Muscle layer of colon (tissue), 2 donors: ENCODE results near the gene COA3.
A peak's percentile ranks its signal among the peaks of the same experiment; 100 is the strongest.

Experiments
- H3K27ac ChIP-seq: one replicate; pipeline ENCODE4 v1.7.0; 2013; ENCODE audit warnings: low read depth, mild to moderate bottlenecking, low read length, moderate library complexity
- H3K27me3 ChIP-seq, 2 donors: one replicate each; pipeline ENCODE4 v1.7.0; 2013; ENCODE audit warnings: low read length in 2 of 2, mild to moderate bottlenecking in 2 of 2; ENCODE audit not compliant: insufficient read depth in 2 of 2, control insufficient read depth in 1 of 2
- H3K36me3 ChIP-seq: one replicate; pipeline ENCODE4 v1.7.0; 2013; ENCODE audit warnings: mild to moderate bottlenecking, low read length; ENCODE audit not compliant: insufficient read depth
- H3K4me1 ChIP-seq: one replicate; pipeline ENCODE4 v1.7.0; 2013; ENCODE audit warnings: mild to moderate bottlenecking, low read length; ENCODE audit not compliant: insufficient read depth
- H3K4me3 ChIP-seq, 2 donors: one replicate each; pipeline ENCODE4 v1.7.0; 2013; ENCODE audit warnings: low read length in 2 of 2, low read depth in 1 of 2, mild to moderate bottlenecking in 1 of 2, moderate library complexity in 1 of 2
- H3K9ac ChIP-seq: one replicate; pipeline ENCODE4 v1.7.0; 2013; ENCODE audit warnings: low read length
- H3K9me3 ChIP-seq: one replicate; pipeline ENCODE4 v1.7.0; 2013; ENCODE audit warnings: mild to moderate bottlenecking, low read length
- donor health status: abdominal sarcoma.
- donor health status: Adenocarcinoma of cecum.

The COA3 gene, protein sequence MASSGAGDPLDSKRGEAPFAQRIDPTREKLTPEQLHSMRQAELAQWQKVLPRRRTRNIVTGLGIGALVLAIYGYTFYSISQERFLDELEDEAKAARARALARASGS

GRCh38 chr17:42798383-42799380 lies at the start of gene COA3, which contains the start of gene CNTD1:
TSS of gene COA3 (minus strand) at chr17:42798704. CDS start at chr17:42798681, 23 bp downstream.
TSS of gene CNTD1 (plus strand) at chr17:42798861. CDS start at chr17:42799068, 207 bp downstream.
- no peaks in the 10 kb centered on the region for H3K9me3 ChIP-seq
- H3K9ac ChIP-seq = peak within 1 kb of the TSS; percentile 88
- H3K4me1 ChIP-seq = peaks cover 21% of the 10 kb centered on the region
- no peaks in the 10 kb centered on the region for H3K27me3 ChIP-seq
- peaks cover 16% of the 10 kb centered on the region for H3K36me3 ChIP-seq
- H3K4me3 ChIP-seq = peak within 1 kb of the TSS; percentile 89 to 95
- H3K27ac ChIP-seq = peak within 1 kb of the TSS; percentile 82

DNA sequence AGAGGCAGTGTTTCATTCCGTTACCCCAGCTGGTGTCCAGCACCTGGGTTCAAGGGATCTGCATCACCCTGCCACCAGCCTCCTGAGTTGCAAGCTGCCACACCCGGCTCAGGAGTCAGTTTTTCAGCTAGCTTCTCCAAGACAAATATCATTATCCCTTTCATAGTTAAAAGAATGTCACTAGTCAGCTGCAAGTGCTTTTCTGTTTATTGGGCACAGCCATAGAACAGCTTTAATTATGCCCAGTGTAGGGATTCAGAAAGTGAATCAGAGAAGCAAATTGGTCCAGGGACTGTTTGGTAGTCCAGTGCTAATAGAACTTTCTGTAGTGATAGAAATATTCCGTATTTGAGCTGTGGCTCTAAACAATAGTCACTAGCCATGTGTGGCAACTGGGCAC lies 49.6 kb upstream of the COA3 start:
- Histone ChIP-seq H3K4me1 (peaks cover 22% of the 10 kb centered on the region), H3K9ac (no peak overlapping the region), H3K27ac (no peak overlapping the region), H3K36me3 (peaks cover 21% of the 10 kb centered on the region), H3K27me3 (no peaks in the 10 kb centered on the region), H3K9me3 (no peaks in the 10 kb centered on the region), H3K4me3 (no peak overlapping the region)

DNA sequence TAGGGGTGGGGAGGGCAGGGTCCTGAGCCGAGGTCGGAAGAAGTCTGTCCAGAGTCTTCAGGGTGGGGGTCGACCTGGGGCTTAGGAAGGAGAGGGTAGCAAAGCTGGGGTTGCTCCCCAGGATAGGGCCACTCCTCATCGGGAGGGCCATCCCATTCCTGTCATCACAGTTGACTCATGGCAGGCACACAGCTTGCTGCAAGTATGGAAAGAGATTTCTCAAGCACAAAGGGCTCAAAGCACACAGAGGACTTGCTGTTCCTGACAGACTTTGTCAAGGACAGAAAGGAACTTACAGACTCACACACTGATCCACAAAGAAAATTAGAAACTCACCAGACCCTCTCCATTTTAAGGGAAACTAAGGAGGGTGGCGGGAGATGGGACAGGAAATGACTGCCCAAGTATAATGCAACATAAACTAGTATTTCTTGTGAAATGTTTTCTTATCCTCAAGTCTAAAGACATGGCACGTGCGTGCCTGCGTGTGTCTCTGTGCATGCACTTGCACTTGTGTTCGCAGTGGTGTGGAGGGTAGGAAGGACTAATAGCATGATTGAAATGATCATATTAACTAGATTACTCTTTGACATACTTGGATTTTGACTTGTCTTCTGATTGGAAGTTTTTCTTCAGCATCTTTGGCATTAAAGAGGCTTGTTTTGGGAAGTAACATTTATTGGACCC lies 48.2 kb upstream of the COA3 start:
- H3K27me3 ChIP-seq = no peaks in the 10 kb centered on the region
- H3K9ac ChIP-seq = no peak overlapping the region
- no peak overlapping the region for H3K27ac ChIP-seq

GRCh38 chr17:42845918-42846593 lies 47.6 kb upstream of the COA3 start:
- no peak overlapping the region for H3K4me3 ChIP-seq
- H3K9ac ChIP-seq = no peak overlapping the region
- no peak overlapping the region for H3K27ac ChIP-seq
- H3K36me3 ChIP-seq = peaks cover 42% of the 10 kb centered on the region
- H3K9me3 ChIP-seq = no peaks in the 10 kb centered on the region
- peaks cover 22% of the 10 kb centered on the region for H3K4me1 ChIP-seq
- H3K27me3 ChIP-seq = no peaks in the 10 kb centered on the region

More for the DNA sequence above, 48.2 kb upstream of the COA3 start:
- peaks cover 35% of the 10 kb centered on the region for H3K36me3 ChIP-seq
- H3K9me3 ChIP-seq = no peaks in the 10 kb centered on the region
- H3K4me3 ChIP-seq = no peak overlapping the region
- H3K4me1 ChIP-seq = peaks cover 22% of the 10 kb centered on the region

GRCh38 chr17:42845556-42845917 lies 47.0 kb upstream of the COA3 start:
- H3K4me1 ChIP-seq = peaks cover 22% of the 10 kb centered on the region
- peaks cover 43% of the 10 kb centered on the region for H3K36me3 ChIP-seq
- no peak overlapping the region for H3K27ac ChIP-seq

GRCh38 chr17:42844761-42845555 lies 46.5 kb upstream of the COA3 start:
- Histone ChIP-seq H3K9ac (no peak overlapping the region), H3K27me3 (no peaks in the 10 kb centered on the region), H3K27ac (no peak overlapping the region), H3K36me3 (peaks cover 43% of the 10 kb centered on the region), H3K4me3 (no peak overlapping the region), H3K9me3 (no peaks in the 10 kb centered on the region), H3K4me1 (peaks cover 18% of the 10 kb centered on the region)

More at GRCh38 chr17:42845556-42845917, 47.0 kb upstream of the COA3 start:
- no peaks in the 10 kb centered on the region for H3K9me3 ChIP-seq
- H3K4me3 ChIP-seq = no peak overlapping the region
- H3K9ac ChIP-seq = no peak overlapping the region
- no peaks in the 10 kb centered on the region for H3K27me3 ChIP-seq

- peaks cover 11% of the 10 kb centered on the region for H3K4me1 ChIP-seq
- no peak within 1 kb of the TSS for H3K9ac ChIP-seq
- peaks cover 48% of the 10 kb centered on the region for H3K36me3 ChIP-seq
- no peaks in the 10 kb centered on the region for H3K9me3 ChIP-seq
- no peak within 1 kb of the TSS for H3K27ac ChIP-seq
- no peaks in the 10 kb centered on the region for H3K27me3 ChIP-seq
- H3K4me3 ChIP-seq = no peak within 1 kb of the TSS
Measured at GRCh38 chr17:42844271-42844670, 45.8 kb upstream of the COA3 start, which contains the start of gene AOC2. TSS of gene AOC2 (plus strand) at chr17:42844580. CDS start at chr17:42844627, 47 bp downstream.

DNA sequence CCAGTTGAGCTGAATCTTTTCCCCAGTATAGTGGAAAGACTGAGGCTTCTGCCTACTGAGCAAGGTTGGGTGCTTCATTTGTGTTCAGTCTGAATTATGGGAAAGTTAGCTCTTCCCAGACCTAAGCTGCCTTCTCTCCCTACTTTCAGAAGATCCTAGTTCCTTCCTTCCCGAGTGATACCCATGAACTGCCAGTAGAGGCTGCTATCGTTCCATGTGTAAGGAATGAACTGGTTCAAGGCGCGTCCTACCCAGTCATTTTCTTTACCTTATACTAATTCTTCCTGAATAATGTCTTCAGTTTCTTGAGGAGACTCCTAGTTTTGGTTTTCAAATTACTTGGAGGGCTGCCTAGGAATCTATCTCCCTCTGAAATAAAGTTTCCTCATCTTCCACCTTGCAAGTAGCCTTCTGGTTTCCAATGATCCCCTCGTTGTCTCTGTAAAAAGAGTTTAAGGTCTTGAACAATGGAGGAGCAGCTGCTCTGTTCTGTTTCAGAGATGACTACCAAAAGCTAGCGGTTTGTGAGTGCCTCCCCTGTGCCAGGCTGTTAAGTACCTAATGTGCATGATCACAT lies 44.9 kb upstream of the COA3 start:
- H3K9me3 ChIP-seq = no peaks in the 10 kb centered on the region
- H3K4me1 ChIP-seq = peaks cover 9% of the 10 kb centered on the region
- H3K4me3 ChIP-seq = no peak overlapping the region
- no peaks in the 10 kb centered on the region for H3K27me3 ChIP-seq
- no peak overlapping the region for H3K9ac ChIP-seq
- peaks cover 56% of the 10 kb centered on the region for H3K36me3 ChIP-seq
- H3K27ac ChIP-seq = no peak overlapping the region

DNA sequence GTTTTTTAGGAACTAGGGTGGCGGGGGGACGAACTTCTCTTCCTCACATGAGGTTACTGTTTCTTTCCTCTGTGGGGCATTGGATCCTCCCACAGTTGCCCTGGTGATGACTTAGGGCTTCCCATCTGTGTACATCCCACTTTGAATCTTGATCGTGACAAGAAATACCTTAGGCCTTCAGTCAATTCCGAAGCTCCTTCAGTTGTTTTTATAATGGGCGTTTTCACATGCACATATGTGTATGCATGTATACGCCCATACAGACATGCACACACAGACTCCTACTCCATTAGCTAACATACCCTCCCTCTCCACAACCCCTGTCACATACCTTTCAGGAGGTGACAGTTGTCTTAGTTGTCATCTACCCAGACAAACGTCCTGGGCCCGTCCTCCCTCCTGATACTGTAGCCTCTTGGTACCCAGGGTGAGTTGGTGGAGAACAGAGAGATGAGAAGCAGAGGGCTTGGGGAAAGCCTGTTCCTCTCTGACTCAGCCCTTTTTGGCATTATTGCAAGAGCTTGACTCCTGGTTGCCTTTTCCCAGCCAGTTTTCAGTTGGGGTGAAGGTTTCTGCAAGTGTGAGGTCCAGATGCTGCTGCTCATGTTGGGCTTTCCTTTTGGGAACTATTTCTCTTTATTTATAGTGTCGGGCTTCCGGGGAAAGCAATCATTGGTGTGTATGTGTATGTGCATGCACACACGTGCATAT lies 43.6 kb upstream of the COA3 start:
- peaks cover 9% of the 10 kb centered on the region for H3K4me1 ChIP-seq
- H3K36me3 ChIP-seq = peaks cover 69% of the 10 kb centered on the region
- no peak overlapping the region for H3K27ac ChIP-seq
- no peaks in the 10 kb centered on the region for H3K9me3 ChIP-seq
- H3K27me3 ChIP-seq = no peaks in the 10 kb centered on the region
- no peak overlapping the region for H3K4me3 ChIP-seq
- H3K9ac ChIP-seq = no peak overlapping the region

DNA sequence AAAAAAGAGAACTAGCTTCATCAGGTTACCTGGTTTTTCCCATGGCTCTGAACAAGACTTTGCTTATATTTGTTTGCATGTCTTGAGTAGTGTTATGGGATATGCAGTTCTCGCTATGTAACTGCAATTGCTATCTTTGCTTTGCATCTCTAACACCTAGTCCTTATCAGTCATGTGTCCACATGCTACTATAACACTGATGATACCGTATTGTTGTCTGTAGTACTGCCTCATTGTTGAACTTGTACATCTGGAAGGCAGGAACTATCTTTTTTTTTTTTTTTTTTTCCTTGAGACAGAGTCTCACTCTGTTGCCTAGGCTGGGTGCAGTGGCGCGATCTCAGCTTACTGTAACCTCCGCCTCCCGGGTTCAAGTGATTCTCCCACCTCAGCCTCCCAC lies 37.2 kb upstream of the COA3 start:
- Histone ChIP-seq H3K27ac (no peak overlapping the region), H3K27me3 (no peaks in the 10 kb centered on the region), H3K9ac (no peak overlapping the region), H3K4me3 (no peak overlapping the region), H3K36me3 (peaks cover 35% of the 10 kb centered on the region), H3K9me3 (no peaks in the 10 kb centered on the region), H3K4me1 (peaks cover 17% of the 10 kb centered on the region)
